GM20000 (cell line): ENCODE data around the gene C13orf42.

Source experiments
- DNase-seq: peaks from one replicate; pipeline ENCODE4 v3.0.0; 2012; ENCODE audit warnings: low spot score
- CTCF ChIP-seq: IDR thresholded peaks from 2 replicates; pipeline ENCODE4 v1.5.1; 2012; ENCODE audit warnings: mild to moderate bottlenecking, control low read depth; ENCODE audit errors: extremely low read depth, missing control alignments

Gene C13orf42

GRCh38 chr13:51111174-51111573 lies at the start of gene C13orf42:
C13orf42 (minus strand) TSS chr13:51111274; CDS start chr13:51111209, 65 bp downstream.
- no peak for DNase-seq
- no peak for TF ChIP-seq CTCF

- TF ChIP-seq CTCF: no peak
- no peak for DNase-seq
Measured at GRCh38 chr13:51158880-51159518, 47.9 kb upstream of the C13orf42 start.

GRCh38 chr13:51158365-51158764 lies 47.3 kb upstream of the C13orf42 start:
- TF ChIP-seq CTCF: no peak
- DNase-seq: no peak

GRCh38 chr13:51156648-51157047 lies 45.6 kb upstream of the C13orf42 start:
- TF ChIP-seq CTCF: no peak
- no peak for DNase-seq

- no peak for DNase-seq
- TF ChIP-seq CTCF: no peak
Measured at GRCh38 chr13:51155776-51156515, 44.9 kb upstream of the C13orf42 start.

GRCh38 chr13:51155161-51155560 lies 44.1 kb upstream of the C13orf42 start:
- TF ChIP-seq CTCF: no peak
- no peak for DNase-seq

- no peak for DNase-seq
- no peak for TF ChIP-seq CTCF
Measured at GRCh38 chr13:51154029-51154555, 43.0 kb upstream of the C13orf42 start.
